Endothelial cell of umbilical vein (primary cell): ENCODE measurements around the gene NPB. TPM values are rescaled to one million over a fixed set of nuclear protein-coding genes. Genes with fewer than 3 reads are reported as not detected.
A peak's percentile ranks its signal among the peaks of the same experiment; 100 is the strongest.

Experiments
- BruUV-seq: library from RNA; stranded (reverse); fragments of 400-500 nt; replicated peaks from 2 replicates; lab custom pipeline; 2021; lab: Mats Ljungman, UMichigan
- CTCF ChIA-PET: fragments of 300-600, 350-600 bp; sonication (Branson Sonifier 250); formaldehyde crosslinking; loops from one replicate; lab custom pipeline; 2021; ENCODE audit warnings: antibody characterized with exemption, inconsistent platforms; lab: Charles Lee
- POLR2A ChIA-PET: fragments of 300-600, 350-600 bp; sonication (Branson Sonifier 250); formaldehyde crosslinking; loops from one replicate; lab custom pipeline; 2021; ENCODE audit warnings: antibody characterized with exemption, inconsistent platforms; lab: Charles Lee
- DNase-seq: peaks from one replicate; pipeline ENCODE4 v3.0.0-alpha.2; 2011; ENCODE audit warnings: low read depth, low spot score
- FAIRE-seq: peaks from 2 replicates; lab custom pipeline; 2011; peaks lifted over from hg19 to GRCh38; lab: Jason Lieb, UNC
- H2AFZ ChIP-seq: 2 replicates; pipeline ENCODE4 v1.6.0; 2012; ENCODE audit warnings: low read depth, low read length, control low read depth, inconsistent platforms
- H3K27ac ChIP-seq: 2 replicates; pipeline ENCODE4 v1.5.1; 2011; ENCODE audit warnings: low read depth, mild to moderate bottlenecking, control low read depth, low read length, moderate library complexity; ENCODE audit not compliant: insufficient read depth
- H3K27me3 ChIP-seq, 2 experiments: 2 replicates each; pipeline versions ENCODE4 v1.6.0 to v1.6.1; 2011; ENCODE audit warnings: low read length in 2 of 2, mixed read lengths in 1 of 2; ENCODE audit not compliant: control insufficient read depth in 2 of 2, insufficient read depth in 2 of 2
- H3K36me3 ChIP-seq, 2 experiments: 2 replicates in 1 of 2; 3 replicates in 1 of 2; pipeline ENCODE4 v1.5.1; 2011; ENCODE audit warnings: low read length in 2 of 2, mild to moderate bottlenecking in 1 of 2, moderate library complexity in 1 of 2; ENCODE audit not compliant: control insufficient read depth in 2 of 2, insufficient read depth in 2 of 2; ENCODE audit errors: extremely low read depth in 1 of 2
- H3K4me1 ChIP-seq: 3 replicates; pipeline ENCODE4 v1.5.1; 2011; ENCODE audit warnings: mild to moderate bottlenecking, low read length; ENCODE audit not compliant: control insufficient read depth, insufficient read depth; ENCODE audit errors: extremely low read depth
- H3K4me2 ChIP-seq: 2 replicates; pipeline ENCODE4 v1.6.1; 2011; ENCODE audit warnings: low read length, control low read depth, mixed read lengths; ENCODE audit not compliant: insufficient read depth
- H3K4me3 ChIP-seq, 3 experiments: fragments of 200-600 bp in 1 of 3; sonication (generic), shearing (Covaris generic) in 1 of 3; replicated peaks in 1 of 3; 2 replicates each; pipeline ENCODE4 v1.5.1; 2011 to 2016; ENCODE audit warnings: control low read depth in 3 of 3, low read length in 3 of 3, mild to moderate bottlenecking in 2 of 3, inconsistent platforms in 1 of 3, low read depth in 1 of 3, moderate library complexity in 1 of 3; ENCODE audit not compliant: insufficient read depth in 1 of 3
- H3K79me2 ChIP-seq: 2 replicates; pipeline ENCODE4 v1.6.0; 2012; ENCODE audit warnings: low read length, inconsistent platforms; ENCODE audit not compliant: control insufficient read depth, insufficient read depth
- H3K9ac ChIP-seq: replicated peaks from 2 replicates; pipeline ENCODE3; 2011; ENCODE audit warnings: low read length, control low read depth; ENCODE audit not compliant: insufficient read depth; ENCODE audit errors: extremely low read depth
- H3K9me1 ChIP-seq: replicated peaks from 3 replicates; pipeline ENCODE4 v1.6.0; 2011; ENCODE audit warnings: mild to moderate bottlenecking, low read length; ENCODE audit not compliant: control insufficient read depth, insufficient read depth; ENCODE audit errors: extremely low read depth
- H3K9me3 ChIP-seq: replicated peaks from 2 replicates; pipeline ENCODE4 v1.5.1; 2012; ENCODE audit warnings: low read length, inconsistent platforms; ENCODE audit not compliant: control insufficient read depth, insufficient read depth
- H4K20me1 ChIP-seq: replicated peaks from 2 replicates; pipeline ENCODE3; 2011; ENCODE audit warnings: mild to moderate bottlenecking, low read length; ENCODE audit not compliant: control insufficient read depth, insufficient read depth; ENCODE audit errors: extremely low read depth
- EZH2 ChIP-seq: IDR thresholded peaks from 2 replicates; pipeline ENCODE4 v1.6.1; 2012; ENCODE audit warnings: borderline replicate concordance, low read depth, mild to moderate bottlenecking, moderate library complexity, low read length, inconsistent platforms; ENCODE audit not compliant: severe bottlenecking
- FOS ChIP-seq: IDR thresholded peaks from 2 replicates; pipeline ENCODE4 v1.6.1; 2011; ENCODE audit warnings: mild to moderate bottlenecking, low read length, moderate library complexity, borderline replicate concordance; ENCODE audit not compliant: insufficient read depth
- GATA2 ChIP-seq: IDR thresholded peaks from 2 replicates; pipeline ENCODE4 v1.7.0; 2011; ENCODE audit warnings: low read depth, mild to moderate bottlenecking, moderate library complexity, mixed read lengths, low read length; ENCODE audit not compliant: insufficient read length, insufficient read depth
- JUN ChIP-seq: IDR thresholded peaks from 2 replicates; pipeline ENCODE4 v1.6.1; 2011; ENCODE audit warnings: borderline replicate concordance, low read depth; ENCODE audit not compliant: insufficient read length, insufficient read depth
- MYC ChIP-seq: IDR thresholded peaks from one replicate; pipeline ENCODE4 v1.6.1; 2011; ENCODE audit warnings: mild to moderate bottlenecking, low read depth, low read length
- POLR2A ChIP-seq: IDR thresholded peaks from 2 replicates; pipeline ENCODE4 v1.6.1; 2012; ENCODE audit warnings: low read depth, mild to moderate bottlenecking, control low read depth, low read length
- POLR2AphosphoS5 ChIP-seq: IDR thresholded peaks from 2 replicates; pipeline ENCODE4 v1.6.1; 2012; ENCODE audit warnings: low read depth, mild to moderate bottlenecking, control low read depth, low read length, moderate library complexity; ENCODE audit not compliant: insufficient read depth
- dilution Hi-C: fragments of 300-500 bp; cut with MboI; formaldehyde crosslinking; loops from one replicate; pipeline ENCODE4 v1.15.0; 2019; ENCODE audit warnings: low sequenced_read_pairs; ENCODE audit not compliant: extremely low pct_ligation_motif_present
- intact Hi-C: fragments of 100-400 bp; cut with micrococcal nuclease; formaldehyde crosslinking; loops from one replicate; pipeline ENCODE4 v1.10.0; 2022
- polyA plus RNA-seq, 4 experiments: library from polyadenylated mRNA; depleted of rRNA in 3 of 4; stranded (reverse) in 3 of 4; unstranded in 1 of 4; fragments of >200 nt; gene quantifications; 2 replicates each; pipeline versions ENCODE4 v1.2.1 to v1.2.3, GENCODE V29; 2011 to 2012; ENCODE audit warnings: missing spikeins in 1 of 4
- total RNA-seq: library from RNA; stranded (reverse); gene quantifications from 2 replicates; pipeline ENCODE4 v1.2.3, GENCODE V29; 2021
- TF ChIP-seq, protein P1 (sequence below): IDR thresholded peaks from 2 replicates; pipeline ENCODE4 v1.6.1; 2011; ENCODE audit not compliant: insufficient read depth, insufficient read length
- TF ChIP-seq, protein P2 (sequence below), 2 donors: IDR thresholded peaks; 1 replicate in 1 of 2; 2 replicates in 1 of 2; pipeline ENCODE4 v1.5.1; 2011; ENCODE audit warnings: low read length in 2 of 2, mild to moderate bottlenecking in 2 of 2, moderate library complexity in 2 of 2, control low read depth in 1 of 2, inconsistent platforms in 1 of 2, low read depth in 1 of 2; ENCODE audit not compliant: insufficient read depth in 1 of 2; ENCODE audit errors: extremely low read depth in 1 of 2

The NPB gene
- total and polyA plus RNA-seq, 2 donors (not counting 3 experiments of a cell fraction or from before 2014, with no cell fraction given): 0.33 to 0.42 TPM

DNA sequence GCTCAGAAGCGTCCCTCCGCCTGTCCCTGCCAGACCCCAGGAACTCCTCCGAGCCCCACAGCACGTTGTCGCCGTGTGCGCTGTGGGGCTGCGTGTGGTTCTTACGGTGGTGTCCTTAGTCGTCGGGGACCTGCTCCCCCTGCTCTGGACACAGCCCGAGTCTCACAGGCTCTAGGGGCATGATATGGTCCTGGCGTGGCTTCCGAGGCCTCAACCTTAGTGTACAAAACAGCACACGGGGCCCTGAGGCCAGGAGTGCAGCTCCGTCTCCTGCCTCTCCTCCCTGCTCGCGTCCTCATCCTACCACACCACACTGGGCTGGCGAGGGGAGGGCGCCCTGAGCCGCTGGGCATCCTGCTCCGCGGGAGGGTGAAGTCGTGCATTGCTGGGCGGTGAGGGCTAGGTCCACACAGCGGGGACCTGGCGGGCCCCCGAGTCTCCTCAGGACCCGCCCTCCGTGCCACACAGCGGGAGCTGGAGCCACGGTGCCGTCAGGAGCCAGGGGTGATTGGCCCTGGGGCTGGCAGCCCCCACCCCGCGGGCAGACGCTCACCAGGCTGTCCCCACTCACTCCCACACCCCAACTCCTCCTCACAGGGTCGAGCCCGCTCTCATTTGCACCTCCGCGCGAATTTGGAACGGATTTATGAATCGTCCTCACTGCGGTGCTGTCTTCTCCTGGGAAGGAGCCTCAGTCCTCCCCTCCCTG, 26.7 kb downstream of the NPB start:
- dilution Hi-C loops: no loop called here
- no peak for DNase-seq
- H3K36me3 ChIP-seq: peaks cover 0 to 3% of the 10 kb centered on the region in 2 experiments
- no peak for FAIRE-seq
- no peak overlapping the region for H3K9ac ChIP-seq
- no peaks in the 10 kb centered on the region for H3K9me3 ChIP-seq
- peak overlapping the region in 2 of 3 experiments; percentile 11 to 64 for H3K4me3 ChIP-seq
- H3K4me1 ChIP-seq: peaks cover 12% of the 10 kb centered on the region
- POLR2A ChIA-PET: no interaction called here
- peaks cover 33% of the 10 kb centered on the region for H3K79me2 ChIP-seq
- peak overlapping the region; percentile 52 for H3K4me2 ChIP-seq
- no peaks in the 10 kb centered on the region for H3K9me1 ChIP-seq
- CTCF ChIA-PET: interaction anchor here (0.6 to 3.0 kb wide), 12 partner anchors 8 to 307 kb away, joined by 3 to 24 read pairs (median 4); partner anchors contain the start of genes NOTUM, PCYT2 and PYCR1
- H4K20me1 ChIP-seq: no peaks in the 10 kb centered on the region
- no peaks in the 10 kb centered on the region for H3K27me3 ChIP-seq
- no peak overlapping the region for H3K27ac ChIP-seq
- no peak for TF ChIP-seq JUN
- TF ChIP-seq MYC: no peak
- TF ChIP-seq FOS: no peak
- BruUV-seq: no TSS peak
- H2AFZ ChIP-seq: peak overlapping the region; percentile 66
- intact Hi-C loops: loop anchor here (5.0 kb wide), 1 partner anchor 74 kb away; no protein-coding TSS in a partner anchor

DNA sequence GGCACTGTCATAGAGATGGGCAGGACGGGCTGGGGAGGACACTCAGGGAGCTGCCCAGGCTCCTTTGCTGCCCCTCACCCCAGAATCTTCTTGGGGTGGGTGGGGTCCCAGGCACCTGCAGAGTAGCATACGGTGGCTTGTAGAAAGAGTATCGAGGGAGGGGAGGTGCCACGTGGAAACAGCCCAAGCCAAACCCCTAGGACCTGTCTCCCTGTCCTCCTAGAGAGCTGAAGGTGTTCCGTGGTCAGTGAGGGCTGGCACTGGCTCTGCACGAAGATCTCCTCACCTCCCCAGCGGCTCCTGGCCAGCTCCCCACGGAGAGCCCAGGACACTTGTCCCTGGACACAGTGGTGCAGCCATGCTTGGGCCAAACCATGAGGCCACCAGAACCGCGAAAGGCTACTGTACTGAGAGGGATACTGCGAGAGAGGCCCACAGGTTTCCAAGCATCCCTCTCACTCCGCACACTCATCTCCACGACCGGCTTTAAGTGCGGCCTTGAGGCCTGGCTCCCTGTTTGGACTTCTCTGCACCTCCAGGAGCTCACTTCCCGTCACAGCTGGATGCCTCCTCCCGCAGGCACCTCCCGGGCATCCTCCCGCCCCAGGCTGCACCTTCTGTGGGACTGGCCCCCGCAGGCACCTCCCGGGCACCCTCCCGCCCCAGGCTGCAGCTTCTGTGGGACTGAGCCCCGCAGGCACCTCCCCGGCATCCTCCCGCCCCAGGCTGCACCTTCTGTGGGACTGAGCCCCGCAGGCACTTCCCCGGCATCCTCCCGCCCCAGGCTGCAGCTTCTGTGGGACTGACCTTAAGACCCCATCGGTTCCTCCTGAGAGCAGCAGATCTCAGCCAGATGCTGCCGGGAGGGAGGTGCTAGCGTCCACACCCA, 27.5 kb downstream of the NPB start:
- Histone ChIP-seq H3K27me3 (no peaks in the 10 kb centered on the region), H3K9me3 (no peaks in the 10 kb centered on the region), H3K9ac (no peak overlapping the region), H3K4me3 (no peak overlapping the region), H3K4me2 (no peak overlapping the region), H3K4me1 (peaks cover 9% of the 10 kb centered on the region), H2AFZ (no peak overlapping the region), H4K20me1 (no peaks in the 10 kb centered on the region), H3K27ac (no peak overlapping the region), H3K79me2 (peaks cover 25% of the 10 kb centered on the region), H3K36me3 (peaks cover 0 to 5% of the 10 kb centered on the region in 2 experiments), H3K9me1 (no peaks in the 10 kb centered on the region)
- BruUV-seq: no TSS peak
- TF ChIP-seq GATA2 (no peak), FOS (no peak), POLR2AphosphoS5 (no peak), MYC (no peak), POLR2A (no peak), JUN (no peak), EZH2 (no peak)
- TF ChIP-seq, protein P1, sequence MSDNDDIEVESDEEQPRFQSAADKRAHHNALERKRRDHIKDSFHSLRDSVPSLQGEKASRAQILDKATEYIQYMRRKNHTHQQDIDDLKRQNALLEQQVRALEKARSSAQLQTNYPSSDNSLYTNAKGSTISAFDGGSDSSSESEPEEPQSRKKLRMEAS: no peak
- TF ChIP-seq, protein P2, sequence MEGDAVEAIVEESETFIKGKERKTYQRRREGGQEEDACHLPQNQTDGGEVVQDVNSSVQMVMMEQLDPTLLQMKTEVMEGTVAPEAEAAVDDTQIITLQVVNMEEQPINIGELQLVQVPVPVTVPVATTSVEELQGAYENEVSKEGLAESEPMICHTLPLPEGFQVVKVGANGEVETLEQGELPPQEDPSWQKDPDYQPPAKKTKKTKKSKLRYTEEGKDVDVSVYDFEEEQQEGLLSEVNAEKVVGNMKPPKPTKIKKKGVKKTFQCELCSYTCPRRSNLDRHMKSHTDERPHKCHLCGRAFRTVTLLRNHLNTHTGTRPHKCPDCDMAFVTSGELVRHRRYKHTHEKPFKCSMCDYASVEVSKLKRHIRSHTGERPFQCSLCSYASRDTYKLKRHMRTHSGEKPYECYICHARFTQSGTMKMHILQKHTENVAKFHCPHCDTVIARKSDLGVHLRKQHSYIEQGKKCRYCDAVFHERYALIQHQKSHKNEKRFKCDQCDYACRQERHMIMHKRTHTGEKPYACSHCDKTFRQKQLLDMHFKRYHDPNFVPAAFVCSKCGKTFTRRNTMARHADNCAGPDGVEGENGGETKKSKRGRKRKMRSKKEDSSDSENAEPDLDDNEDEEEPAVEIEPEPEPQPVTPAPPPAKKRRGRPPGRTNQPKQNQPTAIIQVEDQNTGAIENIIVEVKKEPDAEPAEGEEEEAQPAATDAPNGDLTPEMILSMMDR (IDR thresholded peaks at IDR 0.05; ENCODE audit: extremely low read depth in 1 of 2, insufficient read depth in 1 of 2, low read depth in 1 of 2, low read length in 2 of 2): no peak
- DNase-seq (no peak), FAIRE-seq (no peak)
- dilution Hi-C loops: no loop called here
- CTCF ChIA-PET: interaction anchor here (0.6 to 2.1 kb wide), 5 partner anchors 7 to 90 kb away, joined by 3 to 8 read pairs (median 5); partner anchors contain the start of gene PYCR1
- POLR2A ChIA-PET: no interaction called here
- intact Hi-C loops: loop anchor here (5.0 kb wide), 1 partner anchor 73 kb away; no protein-coding TSS in a partner anchor
